ENCODE data around the gene GYG2.

Gene GYG2

GRCh38 chrX:2928583-2929434, 100.1 kb downstream of the GYG2 start, which contains the start of gene ARSD:
ARSD (minus strand) TSS chrX:2929339; CDS start chrX:2929275, 64 bp downstream.
- WGBS (ENCODE audit: insufficient coverage) = under 1% methylated on average over 77 of the region's 84 CpGs
- H3K4me1 ChIP-seq (ENCODE audit: control extremely low read depth in 1 of 4, control insufficient read depth in 4 of 4, insufficient read depth in 4 of 4, low read length in 3 of 4) = peaks cover 0 to 8% (median 0%) of the 10 kb centered on the region in 4 experiments
- POLR2A ChIA-PET = no interaction called here
- H3K4me3 ChIP-seq (ENCODE audit: control insufficient read depth in 1 of 7, extremely low read depth in 1 of 7, insufficient read depth in 4 of 7, low read depth in 2 of 7, low read length in 6 of 7) = peak within 1 kb of the TSS; percentile 39 to 84 (median 73)
- H3K36me3 ChIP-seq (ENCODE audit: control insufficient read depth in 4 of 4, insufficient read depth in 4 of 4, low read length in 3 of 4) = peaks cover 0 to 4% (median 3%) of the 10 kb centered on the region in 4 experiments
- H3K27ac ChIP-seq (ENCODE audit: insufficient read depth in 1 of 2, low read depth in 1 of 2, low read length in 2 of 2, poor library complexity in 1 of 2, severe bottlenecking in 2 of 2) = peak within 1 kb of the TSS; percentile 50 to 75
- peaks cover 0 to 7% (median 4%) of the 10 kb centered on the region in 5 experiments for H3K9me3 ChIP-seq (ENCODE audit: control extremely low read depth in 1 of 5, control insufficient read depth in 4 of 5, insufficient read depth in 2 of 5, low read depth in 1 of 5, low read length in 4 of 5)
- no peaks in the 10 kb centered on the region for H3K27me3 ChIP-seq (replicated peaks in 2 of 5; ENCODE audit: control insufficient read depth in 4 of 5, insufficient read depth in 5 of 5, low read length in 4 of 5)
- CTCF ChIA-PET = no interaction called here
- DNase-seq = peak; percentile 77 to 92 (median 90)

GRCh38 chrX:2931155-2931554, 102.4 kb downstream of the GYG2 start:
- Histone ChIP-seq H3K4me1 (ENCODE audit: control extremely low read depth in 1 of 4, control insufficient read depth in 4 of 4, insufficient read depth in 4 of 4, low read length in 3 of 4) (peaks cover 0 to 8% (median 0%) of the 10 kb centered on the region in 4 experiments), H3K9me3 (ENCODE audit: control extremely low read depth in 1 of 5, control insufficient read depth in 4 of 5, insufficient read depth in 2 of 5, low read depth in 1 of 5, low read length in 4 of 5) (peaks cover 0 to 7% (median 4%) of the 10 kb centered on the region in 5 experiments), H3K36me3 (ENCODE audit: control insufficient read depth in 4 of 4, insufficient read depth in 4 of 4, low read length in 3 of 4) (no peaks in the 10 kb centered on the region), H3K27ac (ENCODE audit: insufficient read depth in 1 of 2, low read depth in 1 of 2, low read length in 2 of 2, poor library complexity in 1 of 2, severe bottlenecking in 2 of 2) (no peak overlapping the region), H3K27me3 (replicated peaks in 2 of 5; ENCODE audit: control insufficient read depth in 4 of 5, insufficient read depth in 5 of 5, low read length in 4 of 5) (no peaks in the 10 kb centered on the region), H3K4me3 (ENCODE audit: control insufficient read depth in 1 of 7, extremely low read depth in 1 of 7, insufficient read depth in 4 of 7, low read depth in 2 of 7, low read length in 6 of 7) (no peak overlapping the region)
- 100% methylated on average over 1 of the region's 2 CpGs for WGBS (ENCODE audit: insufficient coverage)
- DNase-seq = no peak
- ChIA-PET POLR2A (no interaction called here), CTCF (interaction anchor here (1.4 kb wide), 1 partner anchor 36 kb away, joined by 3 read pairs; no protein-coding TSS in a partner anchor)

- DNase-seq = no peak
- Histone ChIP-seq H3K27me3 (replicated peaks in 2 of 5; ENCODE audit: control insufficient read depth in 4 of 5, insufficient read depth in 5 of 5, low read length in 4 of 5) (no peaks in the 10 kb centered on the region), H3K9me3 (ENCODE audit: control extremely low read depth in 1 of 5, control insufficient read depth in 4 of 5, insufficient read depth in 2 of 5, low read depth in 1 of 5, low read length in 4 of 5) (peaks cover 0 to 7% (median 4%) of the 10 kb centered on the region in 5 experiments), H3K27ac (ENCODE audit: insufficient read depth in 1 of 2, low read depth in 1 of 2, low read length in 2 of 2, poor library complexity in 1 of 2, severe bottlenecking in 2 of 2) (no peak overlapping the region), H3K36me3 (ENCODE audit: control insufficient read depth in 4 of 4, insufficient read depth in 4 of 4, low read length in 3 of 4) (no peaks in the 10 kb centered on the region), H3K4me1 (ENCODE audit: control extremely low read depth in 1 of 4, control insufficient read depth in 4 of 4, insufficient read depth in 4 of 4, low read length in 3 of 4) (peaks cover 0 to 8% (median 0%) of the 10 kb centered on the region in 4 experiments), H3K4me3 (ENCODE audit: control insufficient read depth in 1 of 7, extremely low read depth in 1 of 7, insufficient read depth in 4 of 7, low read depth in 2 of 7, low read length in 6 of 7) (no peak overlapping the region)
- POLR2A ChIA-PET = no interaction called here
- CTCF ChIA-PET = interaction anchor here (1.4 kb wide), 1 partner anchor 37 kb away, joined by 3 read pairs; no protein-coding TSS in a partner anchor
- WGBS (ENCODE audit: insufficient coverage) = 82% methylated on average over 4 of the region's 4 CpGs
Observed at GRCh38 chrX:2931612-2932011, 102.9 kb downstream of the GYG2 start.

All from common myeloid progenitor, CD34-positive (primary cell).